Kidney capillary endothelial cell (primary cell): Measurements from ENCODE around the gene LMX1A.

ENCODE experiments used
- DNase-seq: peaks from one replicate; pipeline ENCODE4 v3.0.0-alpha.2; 2018; ENCODE audit warnings: low spot score

The LMX1A gene

GRCh38 chr1:165218731-165219130 lies 137.8 kb downstream of the LMX1A start:
- no peak for DNase-seq

- DNase-seq, result no peak
These were observed 138.6 kb downstream of the LMX1A start for GRCh38 chr1:165217958-165218357.

GRCh38 chr1:165216254-165216653 lies 140.3 kb downstream of the LMX1A start:
- DNase-seq, result no peak

DNA sequence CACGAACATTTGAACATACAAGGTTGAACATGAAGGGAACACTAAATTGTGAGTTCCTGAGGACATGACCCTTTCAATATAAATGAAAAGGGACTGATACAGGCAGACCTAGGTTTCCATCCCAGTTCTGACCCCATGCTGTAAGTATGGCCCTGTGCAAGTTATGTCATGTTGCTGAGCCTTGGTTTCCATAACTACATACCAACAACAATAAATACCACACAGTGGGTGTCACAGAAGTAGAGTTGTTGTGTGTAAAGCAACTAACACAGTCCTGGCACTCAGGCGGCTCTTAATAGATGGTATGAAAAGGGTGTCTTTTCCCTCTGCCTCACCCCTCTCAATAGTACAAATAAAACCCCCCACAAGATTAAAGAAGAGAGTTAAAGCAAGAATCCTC lies 140.8 kb downstream of the LMX1A start:
- no peak for DNase-seq

- no peak for DNase-seq
These were observed 144.3 kb downstream of the LMX1A start for GRCh38 chr1:165212229-165212628.

DNA sequence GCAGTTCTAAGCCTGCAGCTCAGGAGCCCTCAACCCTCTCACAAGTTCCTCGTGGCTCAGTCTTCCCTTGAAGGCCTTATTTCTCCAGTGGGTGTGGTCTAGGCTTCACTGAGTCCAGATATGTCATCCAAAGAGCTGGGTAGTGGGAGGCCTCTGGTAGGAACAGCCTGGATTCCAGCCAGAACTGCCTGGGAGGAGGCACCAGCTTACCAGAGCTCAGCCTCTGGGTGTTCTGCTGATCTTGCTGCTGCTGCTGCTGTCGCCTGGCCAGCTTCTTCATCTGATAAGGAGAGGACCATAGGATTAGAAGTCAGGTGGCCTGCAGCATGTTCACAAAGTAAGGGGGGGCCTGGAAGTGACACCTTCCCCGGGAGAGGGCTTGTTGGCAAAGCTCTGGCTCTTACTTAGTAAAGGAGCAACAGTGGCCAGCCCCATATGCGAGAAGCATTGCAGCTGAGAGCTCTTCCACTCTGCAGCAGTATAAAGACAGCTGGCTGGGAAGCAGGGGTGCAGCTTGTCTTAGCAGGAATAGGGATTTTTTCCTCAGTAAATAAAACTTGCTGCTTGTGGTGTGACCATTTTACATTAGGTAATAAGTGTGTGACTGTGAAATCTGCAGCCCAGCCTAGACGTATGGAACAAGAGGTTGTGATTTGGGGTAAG lies 148.5 kb downstream of the LMX1A start:
- no peak for DNase-seq

- DNase-seq, result no peak
These were observed 151.4 kb downstream of the LMX1A start for GRCh38 chr1:165205145-165205544.

DNA sequence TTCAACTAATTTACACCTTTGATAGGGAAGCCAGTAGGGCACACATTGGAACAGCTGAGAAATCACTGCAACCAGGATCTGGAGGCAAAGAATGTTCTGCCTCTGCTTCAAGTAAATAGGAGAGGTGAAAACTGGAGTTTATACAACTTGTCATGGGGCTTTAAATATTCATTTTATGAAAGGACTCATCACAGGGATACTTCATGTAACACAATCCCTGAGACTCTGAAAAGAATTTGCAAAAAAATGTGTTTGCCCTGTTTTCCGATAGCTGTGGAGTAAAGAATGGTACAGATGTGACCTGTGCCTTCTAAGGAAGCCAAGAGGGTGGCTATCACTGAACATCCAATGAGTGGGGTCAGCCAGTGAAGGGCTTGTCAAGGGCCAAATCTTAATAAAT lies 152.0 kb downstream of the LMX1A start:
- DNase-seq, result no peak

DNA sequence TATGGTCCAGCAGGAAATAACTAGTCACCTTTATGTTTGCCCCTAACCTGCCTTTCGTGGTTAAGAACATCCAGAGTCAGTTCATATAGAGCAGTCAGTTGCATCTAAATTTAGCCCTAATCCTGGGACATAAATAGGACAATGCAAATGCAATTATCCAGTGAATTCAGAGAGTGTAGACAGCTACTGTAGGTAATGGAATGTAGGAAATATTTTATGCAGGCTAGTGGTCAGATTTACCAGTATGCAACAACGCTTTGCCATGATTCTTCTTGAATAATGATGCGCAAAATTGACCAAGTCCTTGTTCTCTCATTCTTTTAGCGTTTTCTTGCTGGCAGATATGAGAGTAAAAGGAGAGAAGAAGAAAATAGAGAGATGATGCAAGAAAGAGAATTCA lies 165.4 kb downstream of the LMX1A start:
- no peak for DNase-seq

DNA sequence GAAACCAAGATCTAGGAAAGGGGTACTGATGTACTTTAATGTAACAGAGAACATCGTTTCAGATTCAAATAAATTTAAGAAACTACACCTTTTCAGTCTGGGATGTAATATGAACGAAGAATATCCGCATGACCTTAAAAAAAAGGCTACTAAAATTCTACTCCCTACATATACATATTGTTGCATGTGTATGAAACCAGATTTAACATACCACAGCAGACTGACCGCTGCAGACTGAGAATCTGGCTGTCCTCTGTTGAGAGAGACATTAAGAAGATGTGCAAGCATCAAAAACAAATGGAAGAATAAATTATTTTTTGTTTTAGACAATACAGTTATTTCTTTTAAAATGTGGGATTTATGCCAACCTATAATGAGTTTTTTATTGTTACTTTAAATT lies 166.6 kb downstream of the LMX1A start:
- DNase-seq, result no peak

DNA sequence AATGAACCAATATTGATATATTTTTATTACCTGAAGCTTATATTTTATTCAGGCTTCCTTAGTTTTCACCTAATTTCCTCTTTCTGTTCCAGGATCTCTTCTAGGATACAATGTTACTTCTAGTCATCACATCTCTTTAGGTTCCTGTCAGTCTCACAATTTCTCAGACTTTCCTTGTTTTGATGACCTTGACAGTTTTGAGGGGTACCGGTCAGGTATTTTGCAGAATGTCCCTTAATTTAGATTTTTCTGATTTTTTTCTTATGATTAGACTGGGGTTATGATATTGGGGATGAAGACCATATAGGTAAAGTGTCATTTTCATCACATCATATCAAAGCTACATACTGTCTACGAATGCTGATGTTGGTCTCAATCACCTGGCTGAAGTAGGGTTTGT lies 167.5 kb downstream of the LMX1A start:
- DNase-seq, result no peak

- no peak for DNase-seq
These were observed 169.2 kb downstream of the LMX1A start for GRCh38 chr1:165187031-165188009.

DNA sequence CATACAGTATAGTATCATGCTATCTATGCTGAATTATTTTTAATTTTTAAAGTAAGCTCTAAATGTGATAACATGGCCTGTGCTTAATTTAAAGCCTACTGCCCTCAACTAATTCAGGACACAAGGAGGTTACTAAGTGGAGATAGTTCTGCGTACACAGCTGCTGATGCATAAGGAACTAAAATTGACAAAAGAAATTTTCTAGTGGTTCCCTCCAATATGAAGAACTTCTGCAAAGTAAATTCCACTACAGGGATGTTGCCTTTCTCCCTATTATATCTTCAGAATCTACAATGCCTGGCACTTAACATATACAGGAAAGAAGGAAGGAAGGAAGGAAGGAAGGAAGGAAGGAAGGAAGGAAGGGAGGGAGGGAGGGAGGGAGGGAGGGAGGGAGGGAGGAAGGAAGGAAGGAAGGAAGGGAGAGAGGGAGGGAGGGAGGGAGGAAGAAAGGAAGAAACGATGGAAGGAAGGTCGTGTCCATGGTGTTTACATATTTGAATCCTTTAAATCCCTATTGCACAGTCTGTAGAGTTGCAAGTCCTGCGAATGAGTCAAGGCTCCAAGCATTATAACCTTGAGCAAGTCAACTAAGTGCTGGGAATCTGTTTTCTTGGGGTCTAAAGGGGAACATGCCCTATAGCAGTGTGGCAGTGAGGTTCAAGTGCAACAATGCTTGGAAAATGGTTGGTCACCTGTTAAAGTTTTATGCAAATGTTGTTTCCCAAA lies 171.2 kb downstream of the LMX1A start:
- DNase-seq, result no peak

DNA sequence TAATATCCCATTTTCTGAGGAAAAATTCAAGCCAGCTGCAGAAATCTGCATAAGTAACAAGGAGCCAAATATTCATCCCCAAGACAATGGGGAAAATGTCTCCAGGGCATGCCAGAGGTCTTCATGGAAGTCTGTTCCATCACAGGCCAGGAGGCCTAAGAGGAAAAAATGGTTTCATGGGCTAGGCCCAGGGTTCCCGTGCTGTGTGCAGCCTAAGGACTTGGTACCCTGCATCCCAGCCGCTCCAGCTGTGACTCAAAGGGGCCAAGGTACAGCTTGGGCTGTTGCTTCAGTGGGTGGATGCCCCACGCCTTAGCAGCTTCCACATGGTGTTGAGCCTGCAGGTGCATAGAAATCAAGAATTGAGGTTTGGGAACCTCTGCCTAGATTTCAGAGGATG lies 173.5 kb downstream of the LMX1A start:
- no peak for DNase-seq

DNA sequence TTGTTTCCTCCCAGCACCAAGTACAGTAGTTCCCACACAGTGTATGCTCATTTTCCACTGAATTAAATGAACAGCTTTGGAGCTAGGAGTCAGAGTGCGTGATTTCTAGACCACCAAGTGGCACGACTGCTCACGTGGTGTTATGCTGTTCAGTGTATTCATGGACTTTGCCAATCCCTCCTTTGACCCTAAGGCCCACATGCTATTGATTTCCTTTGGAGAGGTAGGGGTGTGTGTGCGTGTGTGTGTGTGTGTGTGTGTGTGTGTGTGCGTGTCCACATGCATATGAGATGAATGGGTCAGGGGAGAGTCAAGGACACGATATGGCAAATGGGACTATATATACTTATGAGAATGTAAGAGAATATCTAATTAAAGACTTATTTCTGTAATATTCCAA lies 177.2 kb downstream of the LMX1A start:
- no peak for DNase-seq

GRCh38 chr1:165174491-165174890 lies 182.0 kb downstream of the LMX1A start:
- no peak for DNase-seq

- no peak for DNase-seq
These were observed 182.7 kb downstream of the LMX1A start for GRCh38 chr1:165173818-165174217.

DNA sequence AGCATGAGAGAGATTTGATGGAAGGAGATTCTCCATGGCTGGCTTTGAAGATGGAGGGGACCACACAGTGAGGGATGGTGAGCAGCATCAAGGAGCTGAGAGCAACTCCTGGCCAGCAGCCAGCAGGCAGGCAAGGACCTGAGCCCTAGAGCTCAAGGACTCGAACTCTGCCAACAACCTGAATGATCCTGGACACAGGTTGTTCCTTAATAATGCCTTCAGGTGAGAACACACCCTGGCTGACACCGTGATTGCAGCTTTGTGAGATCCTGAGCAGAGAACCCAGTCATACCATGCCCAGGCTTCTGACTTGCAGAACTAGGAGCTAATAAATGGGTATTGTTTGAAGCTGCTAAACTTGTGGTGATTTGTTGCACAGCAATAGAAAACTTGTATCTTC lies 183.1 kb downstream of the LMX1A start:
- no peak for DNase-seq

GRCh38 chr1:165172666-165173065 lies 183.8 kb downstream of the LMX1A start:
- no peak for DNase-seq

DNA sequence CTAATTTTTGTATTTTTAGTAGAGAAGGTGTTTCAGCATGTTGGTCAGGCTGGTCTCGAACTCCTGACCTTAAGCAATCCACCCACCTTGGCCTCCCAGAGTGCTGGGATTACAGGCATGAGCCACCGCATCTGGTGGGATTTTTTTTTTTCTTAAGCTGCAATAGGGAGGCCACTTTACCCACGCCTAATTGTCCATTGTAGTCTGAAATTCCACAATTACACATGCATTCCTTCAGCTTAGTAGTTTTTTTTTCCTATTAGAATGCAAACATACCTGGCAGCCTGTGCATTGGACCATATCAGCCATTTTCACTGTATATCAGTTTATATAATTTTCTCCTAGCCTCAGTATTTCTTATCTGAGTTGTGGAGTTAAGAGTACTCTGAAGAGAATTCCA lies 186.8 kb downstream of the LMX1A start:
- no peak for DNase-seq

- no peak for DNase-seq
These were observed 187.5 kb downstream of the LMX1A start for GRCh38 chr1:165169028-165169427.

- no peak for DNase-seq
These were observed 188.0 kb downstream of the LMX1A start for GRCh38 chr1:165168467-165168866.
